ENCODE results near the gene AMOT. TPM values are rescaled to one million over a fixed set of nuclear protein-coding genes. Genes with fewer than 3 reads are reported as not detected.

The AMOT gene
- polyA plus RNA-seq, 1 of the 3 experiments (the other 2 are of a cell fraction): 3.4 TPM

- 38% methylated on average over 1 of the region's 1 CpG for WGBS (ENCODE audit: low lambda C conversion rate)
- Histone ChIP-seq H3K9ac (no peak overlapping the region), H3K27ac (ENCODE audit: low read depth in 2 of 2, low read length in 1 of 2) (no peak overlapping the region), H2AFZ (ENCODE audit: low read depth) (no peak overlapping the region), H3K27me3 (ENCODE audit: insufficient read depth) (no peaks in the 10 kb centered on the region), H3K36me3 (replicated peaks in 1 of 2; ENCODE audit: control insufficient read depth in 1 of 2, insufficient read depth in 2 of 2, low read length in 1 of 2) (no peaks in the 10 kb centered on the region), H4K20me1 (ENCODE audit: insufficient read depth) (no peaks in the 10 kb centered on the region), H3K4me1 (ENCODE audit: control insufficient read depth in 1 of 2, insufficient read depth in 2 of 2, low read depth in 1 of 2, low read length in 1 of 2) (no peaks in the 10 kb centered on the region), H3K4me2 (no peak overlapping the region), H3K9me2 (no peaks in the 10 kb centered on the region), H3K79me2 (ENCODE audit: insufficient read depth) (no peaks in the 10 kb centered on the region), H3K9me3 (no peaks in the 10 kb centered on the region), H3F3A (replicated peaks; ENCODE audit: insufficient read depth) (no peaks in the 10 kb centered on the region), H3K4me3 (ENCODE audit: low read depth in 2 of 2, low read length in 1 of 2) (no peak overlapping the region)
- no peak for TF ChIP-seq ZBTB33 (IDR thresholded peaks at IDR 0.05; ENCODE audit: borderline replicate concordance, low read depth)
- no peak for TF ChIP-seq SIN3A (IDR thresholded peaks at IDR 0.05; ENCODE audit: borderline replicate concordance, low read depth, low read length)
- no peak for TF ChIP-seq GABPA (IDR thresholded peaks at IDR 0.05; ENCODE audit: low read depth)
- TF ChIP-seq REST (IDR thresholded peaks at IDR 0.05; ENCODE audit: low read depth, low read length): no peak
- no peak for TF ChIP-seq CHD2 (IDR thresholded peaks at IDR 0.05; ENCODE audit: low read length, partially characterized antibody)
- TF ChIP-seq ELF1 (IDR thresholded peaks at IDR 0.05): no peak
- no peak for TF ChIP-seq SMC3 (IDR thresholded peaks at IDR 0.05; ENCODE audit: low read depth, low read length)
- no peak for TF ChIP-seq JUND (IDR thresholded peaks at IDR 0.05)
- TF ChIP-seq RFX5 (IDR thresholded peaks at IDR 0.05; ENCODE audit: low read length): no peak
- no peak for TF ChIP-seq MXI1 (IDR thresholded peaks at IDR 0.05; ENCODE audit: low read depth, low read length)
- TF ChIP-seq RCOR1 (IDR thresholded peaks at IDR 0.05; ENCODE audit: low read length): no peak
- TF ChIP-seq MEF2A (IDR thresholded peaks at IDR 0.05; ENCODE audit: borderline replicate concordance, low read depth): no peak
- TF ChIP-seq YY1 (IDR thresholded peaks at IDR 0.05; ENCODE audit: low read depth): no peak
- no peak for TF ChIP-seq EZH2phosphoT487 (IDR thresholded peaks at IDR 0.05; ENCODE audit: borderline replicate concordance, low read depth)
- ChIA-PET POLR2A (no interaction called here), CTCF (no interaction called here)
- no peak for DNase-seq
Measured at GRCh38 chrX:112799425-112799824, 41.2 kb downstream of the AMOT start.

GRCh38 chrX:112798736-112799135, 41.9 kb downstream of the AMOT start:
- no peak overlapping the region for H3K4me2 ChIP-seq
- no peaks in the 10 kb centered on the region for H4K20me1 ChIP-seq (ENCODE audit: insufficient read depth)
- no peak overlapping the region for H3K4me3 ChIP-seq (ENCODE audit: low read depth in 2 of 2, low read length in 1 of 2)
- no peaks in the 10 kb centered on the region for H3K9me2 ChIP-seq
- CTCF ChIA-PET: no interaction called here
- H3K79me2 ChIP-seq (ENCODE audit: insufficient read depth): no peaks in the 10 kb centered on the region
- no peaks in the 10 kb centered on the region for H3K36me3 ChIP-seq (replicated peaks in 1 of 2; ENCODE audit: control insufficient read depth in 1 of 2, insufficient read depth in 2 of 2, low read length in 1 of 2)
- no peaks in the 10 kb centered on the region for H3F3A ChIP-seq (replicated peaks; ENCODE audit: insufficient read depth)
- no peaks in the 10 kb centered on the region for H3K4me1 ChIP-seq (ENCODE audit: control insufficient read depth in 1 of 2, insufficient read depth in 2 of 2, low read depth in 1 of 2, low read length in 1 of 2)
- no peaks in the 10 kb centered on the region for H3K9me3 ChIP-seq
- POLR2A ChIA-PET: no interaction called here
- DNase-seq: no peak
- no peak overlapping the region for H2AFZ ChIP-seq (ENCODE audit: low read depth)
- H3K27ac ChIP-seq (ENCODE audit: low read depth in 2 of 2, low read length in 1 of 2): no peak overlapping the region
- WGBS (ENCODE audit: low lambda C conversion rate): 35% methylated on average over 2 of the region's 2 CpGs
- H3K9ac ChIP-seq: no peak overlapping the region
- H3K27me3 ChIP-seq (ENCODE audit: insufficient read depth): no peaks in the 10 kb centered on the region
- TF ChIP-seq PBX3 (IDR thresholded peaks at IDR 0.05) (no peak), TCF12 (IDR thresholded peaks at IDR 0.05) (no peak), MEF2A (IDR thresholded peaks at IDR 0.05; ENCODE audit: borderline replicate concordance, low read depth) (no peak), FOXJ3 (CRISPR knock-in tag; IDR thresholded peaks at IDR 0.05) (no peak), EZH2phosphoT487 (IDR thresholded peaks at IDR 0.05; ENCODE audit: borderline replicate concordance, low read depth) (no peak), REST (IDR thresholded peaks at IDR 0.05; ENCODE audit: low read depth, low read length) (no peak), USF1 (IDR thresholded peaks at IDR 0.05; ENCODE audit: borderline replicate concordance, low read depth) (no peak), GABPA (IDR thresholded peaks at IDR 0.05; ENCODE audit: low read depth) (no peak)
